ENCODE measurements around the gene CPEB3.

- TF ChIP-seq CTCF (IDR thresholded peaks at IDR 0.05): no peak
- no peak for TF ChIP-seq POLR2A (IDR thresholded peaks at IDR 0.05)
These were observed 59.7 kb downstream of the CPEB3 start for GRCh38 chr10:92231196-92231595.
